ENCODE data around the gene TLE1.
"Not testable (repeated sequence)": the region's sequence is repeated elsewhere in the genome, so short reads cannot be mapped to it uniquely, and the experiment has no call there.

TLE1 gene

DNA sequence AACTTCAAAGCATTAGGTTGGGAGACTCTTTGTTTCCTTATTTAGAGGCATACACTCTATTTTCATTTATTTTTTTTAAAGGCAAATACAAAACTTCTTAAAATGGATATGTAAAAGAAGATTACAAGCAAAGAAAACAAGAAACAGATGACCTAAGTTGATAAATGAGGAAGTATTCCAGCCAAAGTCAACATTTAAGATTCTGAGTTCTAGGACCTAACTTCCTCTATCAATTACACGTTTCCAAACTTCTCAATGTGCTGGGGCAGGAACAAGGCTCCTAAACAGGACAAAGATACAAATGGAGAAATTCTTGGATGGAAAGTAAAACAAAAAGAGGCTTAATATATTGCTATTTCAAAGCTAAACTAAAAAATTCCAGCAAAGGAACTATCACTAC is 89.5 kb downstream of the TLE1 start:
- DNase-seq (ENCODE audit: low spot score), result no peak

DNA sequence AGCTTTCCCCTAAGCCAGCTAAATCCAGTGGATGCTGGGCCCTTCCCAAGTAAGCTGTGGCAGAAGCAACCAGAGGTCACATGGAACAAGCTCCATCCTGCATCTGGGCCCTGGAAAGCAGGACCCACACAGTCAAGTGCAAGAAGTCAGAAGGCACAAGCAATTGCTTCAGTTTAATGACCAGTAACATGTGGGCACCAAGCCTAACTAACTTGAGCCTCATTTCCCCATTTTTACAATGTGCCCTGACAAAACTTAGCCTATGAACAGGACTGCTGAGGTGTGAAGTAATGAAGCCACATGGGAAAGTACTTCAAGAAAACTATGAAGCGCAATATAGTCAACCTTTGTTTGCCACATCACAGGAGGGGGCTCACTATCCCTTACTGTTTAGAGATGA is 90.5 kb downstream of the TLE1 start:
- DNase-seq (ENCODE audit: low spot score), result no peak

DNA sequence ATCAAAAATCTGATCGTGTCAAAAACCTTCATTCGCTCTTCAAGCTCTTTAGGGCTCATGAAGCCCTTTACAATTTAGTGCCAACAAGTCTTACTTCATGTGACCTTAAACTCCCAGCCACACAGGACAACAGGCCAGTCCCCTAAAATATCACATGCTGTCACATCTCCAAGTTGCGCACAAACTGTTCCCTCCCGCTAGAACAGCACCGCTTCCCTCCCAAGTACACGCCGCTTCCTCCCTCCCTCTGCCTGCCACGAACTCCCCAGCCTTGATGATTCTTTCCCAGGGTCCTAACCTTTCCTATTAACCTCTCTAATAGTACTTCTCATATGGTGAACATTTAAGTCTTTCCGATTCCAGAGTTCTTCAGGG is 91.2 kb downstream of the TLE1 start:
- no peak for DNase-seq (ENCODE audit: low spot score)

DNA sequence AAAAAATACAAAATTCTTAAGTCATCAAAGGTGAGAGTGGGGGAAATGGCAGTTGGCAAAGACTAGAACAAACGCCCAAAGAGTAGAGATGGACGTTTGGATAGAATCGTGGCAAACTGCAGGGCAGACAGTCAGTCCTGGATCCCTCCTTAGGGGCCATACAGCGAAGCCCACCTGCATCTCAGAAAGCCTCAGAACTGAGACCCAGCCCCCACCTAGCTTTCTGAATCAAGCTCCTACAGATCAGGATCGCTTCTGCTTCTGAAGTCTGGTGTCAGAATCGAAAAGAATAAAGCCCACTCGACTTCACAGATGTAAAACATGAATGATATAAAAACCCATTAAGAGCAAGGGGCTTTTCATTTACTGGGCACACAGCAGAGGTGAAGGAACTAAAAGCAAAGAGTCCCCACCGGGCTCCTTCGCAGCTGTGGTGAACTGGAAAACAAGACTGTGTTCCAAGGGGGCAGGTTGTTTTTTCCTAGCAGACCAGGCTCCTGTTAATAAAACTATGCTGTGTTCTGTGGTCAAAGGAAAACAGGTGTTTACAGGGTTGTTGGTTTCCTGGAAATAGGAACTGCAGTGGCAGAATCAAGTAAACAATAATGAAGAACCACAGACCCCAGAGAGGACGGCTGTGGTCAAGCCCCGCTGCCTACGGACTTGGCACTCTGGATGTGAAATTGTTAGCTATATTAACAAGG is 91.8 kb downstream of the TLE1 start:
- DNase-seq (ENCODE audit: low spot score), result no peak

DNA sequence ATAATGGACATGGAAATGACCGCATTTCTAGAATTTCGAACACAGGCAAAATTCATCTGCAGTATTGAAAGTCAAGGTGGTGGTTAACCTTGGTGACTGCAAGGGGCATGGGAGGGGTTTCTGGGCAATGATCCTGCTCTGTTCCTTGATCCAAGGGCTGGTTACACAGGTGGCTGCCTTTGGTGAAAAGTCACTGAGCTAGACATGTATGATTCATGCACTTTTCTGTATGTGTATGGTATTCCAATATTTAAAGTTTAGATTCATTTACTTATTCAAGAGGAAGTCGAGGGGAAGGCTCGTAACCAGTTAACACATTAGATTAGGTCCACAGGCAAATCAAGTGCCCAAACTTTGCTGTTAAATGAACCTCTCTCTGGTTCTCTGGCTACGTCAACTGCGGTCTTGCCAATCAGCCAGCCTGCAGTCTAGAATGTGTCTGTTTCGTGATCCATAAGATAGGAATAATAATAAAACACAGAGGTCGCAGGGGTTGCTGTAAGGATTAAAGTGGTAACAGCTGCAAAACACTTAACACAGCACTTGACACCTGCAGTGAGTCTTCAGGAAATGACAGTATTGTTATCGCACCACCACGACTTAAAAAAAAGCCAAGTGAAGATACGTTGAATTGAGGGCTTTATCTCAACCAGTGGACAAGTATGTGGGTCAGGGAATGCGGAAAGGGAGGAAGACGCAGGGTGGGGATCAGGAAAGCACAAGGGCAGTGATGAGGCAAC is 92.5 kb downstream of the TLE1 start:
- DNase-seq (ENCODE audit: low spot score), result no peak

DNA sequence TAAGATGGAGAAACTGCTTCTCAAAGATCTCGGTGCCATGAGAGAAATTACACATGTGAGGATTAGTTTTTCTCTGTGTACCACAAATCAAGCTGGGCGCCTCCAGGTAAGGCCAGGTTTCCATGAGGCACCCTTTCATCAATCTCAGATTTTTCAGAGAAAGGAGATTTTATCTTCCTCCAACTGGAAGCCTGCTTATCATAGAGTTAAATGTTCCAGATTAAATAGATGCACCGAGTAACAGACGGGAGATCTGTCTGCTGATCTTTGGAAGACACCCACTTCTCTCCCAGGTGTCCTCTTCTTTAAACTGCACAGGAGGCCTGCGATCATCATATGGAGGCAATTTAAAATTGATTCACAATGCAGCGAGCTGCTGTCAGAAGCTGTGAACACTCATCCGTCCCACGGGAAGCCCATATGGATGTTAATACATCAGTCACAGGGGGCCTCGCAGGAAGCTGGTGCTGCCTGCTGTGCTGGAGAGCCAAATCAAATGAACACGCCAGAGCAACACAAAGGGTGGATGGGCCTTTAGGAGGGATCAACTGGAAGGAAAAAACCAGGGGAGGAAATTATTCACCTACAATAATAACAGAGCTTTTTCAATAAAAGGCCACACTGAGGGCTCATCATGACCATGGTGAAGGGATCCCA is 93.3 kb downstream of the TLE1 start:
- peak; percentile 42 for DNase-seq (ENCODE audit: low spot score)

DNA sequence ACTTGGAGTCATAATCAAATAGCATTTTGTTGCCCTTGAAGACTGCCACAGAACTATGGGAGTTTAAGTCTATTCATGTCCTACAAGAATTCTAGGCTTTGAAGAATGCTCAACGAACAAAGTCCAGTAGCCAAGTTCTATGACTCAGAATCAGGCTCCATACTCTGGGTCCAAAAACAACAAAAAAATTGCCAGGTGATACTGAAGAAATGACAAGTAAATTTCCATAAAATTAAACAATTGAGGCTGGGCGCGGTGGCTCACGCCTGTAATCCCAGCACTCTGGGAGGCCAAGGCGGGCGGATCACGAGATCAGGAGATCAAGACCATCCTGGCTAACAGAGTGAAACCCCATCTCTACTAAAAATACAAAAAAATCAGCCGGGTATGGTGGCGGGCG is 94.1 kb downstream of the TLE1 start:
- DNase-seq (ENCODE audit: low spot score), result not testable (repeated sequence)

DNA sequence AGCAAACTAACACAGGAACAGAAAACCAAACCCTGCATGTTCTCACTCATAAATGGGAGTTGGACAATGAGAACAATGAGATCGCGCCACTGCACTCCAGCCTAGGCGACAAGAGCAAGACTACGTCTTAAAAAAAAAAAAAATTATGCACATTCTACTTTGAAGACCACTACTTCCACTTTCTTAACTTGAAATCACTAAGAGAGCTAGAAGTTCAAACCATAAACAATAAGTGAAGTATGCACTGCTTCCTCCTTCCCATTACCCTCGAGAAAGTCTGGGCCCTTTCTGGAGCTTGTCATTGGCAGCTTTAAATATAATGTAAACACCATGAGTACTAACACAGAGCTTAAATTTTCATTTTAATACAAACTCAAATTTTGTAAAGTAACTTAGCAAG is 94.9 kb downstream of the TLE1 start:
- no peak for DNase-seq (ENCODE audit: low spot score)

DNA sequence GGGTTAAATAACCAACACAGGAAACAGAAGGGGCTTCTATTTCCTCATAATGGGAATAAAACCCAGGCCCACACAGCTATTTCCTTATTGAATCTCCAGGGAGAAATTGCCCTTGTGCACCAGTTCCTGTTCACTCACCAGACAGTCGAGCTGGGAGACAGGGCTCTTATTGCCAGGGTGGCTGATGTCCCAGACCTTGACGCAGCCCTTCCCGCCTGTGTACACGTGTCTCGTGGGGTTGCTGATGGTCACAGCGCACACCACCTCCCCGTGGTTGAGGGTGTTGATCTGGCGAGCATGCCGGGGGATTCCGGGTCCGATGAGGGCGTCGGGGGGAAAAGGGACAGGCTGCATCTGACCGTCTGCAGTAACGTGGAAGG is 96.5 kb downstream of the TLE1 start:
- peak; percentile 75 for DNase-seq (ENCODE audit: low spot score)

DNA sequence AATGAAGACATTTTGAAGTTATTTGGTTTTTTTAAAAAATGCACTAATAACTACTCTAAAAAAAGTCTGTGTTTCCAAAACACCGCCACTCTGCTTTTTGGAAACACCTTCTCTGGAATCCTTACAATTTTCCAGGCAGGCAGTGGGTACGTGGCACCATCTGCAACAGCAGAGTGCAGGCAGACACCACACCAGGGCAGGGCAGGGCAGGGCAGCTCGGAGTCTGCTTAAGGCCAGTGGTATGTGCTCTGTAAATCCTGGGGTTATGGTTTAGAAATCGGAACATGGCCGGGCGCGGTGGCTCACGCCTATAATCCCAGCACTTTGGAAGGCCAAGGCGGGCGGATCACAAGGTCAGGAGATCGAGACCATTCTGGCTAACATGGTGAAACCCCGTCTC is 97.6 kb downstream of the TLE1 start:
- no peak for DNase-seq (ENCODE audit: low spot score)

DNA sequence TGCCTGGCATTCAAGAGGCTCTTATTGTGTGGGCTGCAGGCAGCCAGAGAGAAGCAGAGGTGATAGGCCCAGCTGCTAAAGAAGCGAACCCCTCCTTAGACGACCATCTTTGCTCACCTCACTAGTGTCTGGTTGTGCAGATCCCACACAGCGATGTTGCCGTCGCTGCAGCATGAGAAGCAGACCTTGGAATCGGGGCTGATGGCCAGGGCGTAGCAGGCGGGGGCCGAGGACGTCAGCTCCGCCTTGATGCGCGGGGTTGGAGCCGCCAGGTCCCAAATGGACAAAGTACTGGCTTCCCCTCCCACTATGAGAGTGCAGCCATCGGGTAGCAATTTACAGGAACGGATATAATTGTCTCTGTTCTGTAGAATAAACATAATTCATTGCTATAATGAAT is 98.7 kb downstream of the TLE1 start:
- no peak for DNase-seq (ENCODE audit: low spot score)

DNA sequence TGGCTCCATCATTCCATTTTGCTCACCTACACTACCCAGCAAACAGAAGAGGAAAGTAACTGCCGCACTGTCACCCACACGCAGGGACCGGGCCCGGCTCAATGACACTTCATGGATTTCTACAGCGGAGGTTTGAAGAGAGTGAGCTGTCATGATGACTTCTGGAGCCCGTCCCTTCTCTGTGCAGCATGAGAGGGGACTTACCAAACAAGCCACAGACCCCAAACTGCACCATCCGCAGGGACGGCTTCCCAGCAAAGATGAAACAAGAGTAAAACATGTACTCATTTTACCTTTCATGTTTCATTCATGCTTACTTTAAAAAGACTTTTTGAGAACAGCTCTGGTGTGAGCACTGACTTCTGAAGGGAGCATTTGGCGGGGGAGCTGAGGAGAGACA is 99.5 kb downstream of the TLE1 start:
- no peak for DNase-seq (ENCODE audit: low spot score)

DNA sequence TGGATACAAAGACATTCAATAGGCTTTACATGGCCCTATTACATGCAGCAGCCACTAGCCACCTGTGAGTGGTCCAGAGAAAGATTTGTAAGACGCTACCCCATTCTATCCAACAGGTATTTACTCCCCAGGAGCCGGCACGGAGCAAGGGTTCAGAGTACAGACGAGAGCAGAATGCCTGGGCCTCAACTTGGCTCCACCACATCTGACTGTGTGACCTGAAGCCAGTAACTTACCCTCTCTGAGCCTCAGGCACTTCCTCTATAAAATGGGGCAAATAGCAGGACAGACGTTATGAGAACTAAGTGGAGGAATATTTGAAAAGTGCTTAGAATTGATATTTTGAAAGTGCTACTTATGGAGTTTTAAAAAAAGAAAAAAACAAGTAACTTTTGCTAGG is 100.0 kb downstream of the TLE1 start:
- no peak for DNase-seq (ENCODE audit: low spot score)

DNA sequence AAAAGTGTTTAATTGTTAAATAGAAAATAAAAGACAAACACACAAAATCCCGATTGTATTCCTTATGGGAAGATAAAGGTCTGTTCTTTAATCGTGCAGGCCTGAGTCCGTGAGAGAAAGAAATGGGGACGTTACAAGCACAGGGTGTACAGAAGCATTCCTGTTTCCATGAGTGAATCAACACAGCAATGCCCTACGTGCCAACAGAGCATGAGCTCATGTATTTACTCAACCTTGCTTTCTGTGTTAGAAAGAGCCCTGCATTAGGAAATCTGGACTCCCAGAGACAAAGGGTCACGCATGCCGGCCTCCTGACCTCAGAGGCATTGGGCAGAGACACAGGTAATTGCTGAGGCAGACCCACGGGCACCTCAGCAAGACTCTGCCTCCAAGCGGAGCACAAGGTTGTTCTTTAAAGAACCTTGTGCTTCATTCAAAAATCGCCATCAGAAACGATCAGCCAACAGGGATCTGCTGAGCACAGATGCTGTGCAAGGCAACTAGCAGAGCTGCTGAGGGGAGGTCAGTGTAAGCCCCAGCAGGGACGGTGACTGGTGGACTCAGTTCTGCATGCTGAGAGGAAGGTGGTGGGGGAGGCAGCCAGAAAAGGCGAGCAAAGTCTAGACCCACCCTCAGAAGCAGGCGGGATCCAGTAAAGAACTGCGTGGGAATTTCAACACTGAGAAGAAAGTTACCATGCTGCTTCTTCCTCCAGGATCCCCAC is 101.0 kb downstream of the TLE1 start:
- DNase-seq (ENCODE audit: low spot score), result peak; percentile 51

DNA sequence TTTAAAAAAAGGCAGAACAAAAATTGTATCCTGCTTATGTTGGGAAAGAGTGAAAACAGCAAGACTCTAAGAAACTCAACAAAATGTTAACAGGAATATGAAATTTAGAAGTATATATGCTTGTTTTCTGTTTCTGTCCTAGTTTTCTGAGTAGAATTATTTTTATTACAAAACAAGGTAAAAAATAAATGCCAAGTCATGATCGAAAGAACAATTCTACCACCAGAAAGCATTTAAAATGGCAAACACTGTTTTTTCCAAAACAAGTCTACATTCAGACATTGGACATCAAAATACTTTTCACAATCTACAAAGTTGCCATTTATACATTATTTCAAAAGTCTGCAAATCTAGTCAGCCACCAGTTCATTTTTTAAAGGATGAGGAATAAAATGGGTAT is 102.6 kb downstream of the TLE1 start:
- no peak for DNase-seq (ENCODE audit: low spot score)

DNA sequence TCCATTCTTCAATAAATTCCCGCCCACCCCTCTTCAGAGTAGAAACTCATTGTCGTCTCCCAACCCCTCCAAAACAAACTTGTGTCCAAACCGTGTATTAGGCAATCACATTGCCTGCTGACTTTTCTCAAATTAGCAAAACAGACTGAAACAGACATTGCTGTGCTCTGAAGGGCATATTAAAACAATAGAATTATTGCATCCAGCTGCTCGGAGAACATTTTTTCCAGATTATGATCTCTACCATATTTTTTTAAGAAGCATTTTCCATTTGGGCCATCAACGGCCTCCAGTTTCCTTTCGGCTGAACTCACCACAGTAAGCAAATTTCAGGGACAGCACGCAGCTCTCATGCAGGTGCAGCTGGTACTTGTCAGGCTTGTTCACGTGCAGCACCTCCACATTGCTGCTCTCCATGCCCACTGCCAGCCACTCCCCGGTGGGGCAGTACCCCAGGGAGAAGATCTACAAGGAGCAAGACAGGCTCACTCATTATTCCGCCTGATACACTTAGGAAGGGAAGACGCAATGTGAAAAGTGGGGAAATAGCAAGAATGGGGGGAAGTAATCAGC is 104.1 kb downstream of the TLE1 start:
- DNase-seq (ENCODE audit: low spot score), result no peak

DNA sequence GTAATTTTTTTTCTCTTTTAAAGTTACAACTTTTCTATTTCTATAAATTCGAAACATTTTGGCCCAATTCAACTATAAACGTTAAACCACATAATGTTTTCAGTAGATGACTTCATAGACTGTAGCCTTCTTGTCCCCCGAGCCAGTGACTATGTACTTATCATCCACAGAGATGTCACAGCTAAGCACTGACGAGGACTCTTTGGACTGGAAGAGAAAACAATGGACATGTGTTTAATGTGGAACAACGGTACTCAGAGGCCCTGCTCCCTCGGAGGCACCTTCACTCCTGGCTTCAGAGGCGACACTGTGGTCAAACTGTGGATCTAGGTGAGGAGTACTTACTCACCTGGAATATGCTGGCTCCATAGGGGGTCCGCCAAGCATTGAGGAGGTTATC is 105.2 kb downstream of the TLE1 start:
- DNase-seq (ENCODE audit: low spot score), result no peak

DNA sequence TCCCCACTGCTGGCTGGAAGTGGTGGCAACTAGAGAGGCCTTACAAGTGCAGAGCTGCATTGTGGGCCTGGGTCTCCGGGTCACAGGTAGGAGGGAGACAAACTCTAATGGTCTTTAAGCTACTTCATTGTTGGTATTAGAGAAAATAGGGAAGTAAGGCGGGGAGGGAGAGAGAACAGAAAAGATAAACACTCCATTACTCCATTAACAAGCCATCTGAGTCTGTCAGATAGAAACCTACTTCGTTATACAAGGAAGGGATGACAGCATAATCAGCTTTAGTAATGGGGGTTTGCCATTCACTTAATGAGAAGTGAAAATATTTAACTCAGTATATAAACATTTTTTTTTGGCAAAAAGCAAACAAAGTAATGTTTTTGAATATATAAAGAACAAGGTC is 107.4 kb downstream of the TLE1 start:
- no peak for DNase-seq (ENCODE audit: low spot score)

DNA sequence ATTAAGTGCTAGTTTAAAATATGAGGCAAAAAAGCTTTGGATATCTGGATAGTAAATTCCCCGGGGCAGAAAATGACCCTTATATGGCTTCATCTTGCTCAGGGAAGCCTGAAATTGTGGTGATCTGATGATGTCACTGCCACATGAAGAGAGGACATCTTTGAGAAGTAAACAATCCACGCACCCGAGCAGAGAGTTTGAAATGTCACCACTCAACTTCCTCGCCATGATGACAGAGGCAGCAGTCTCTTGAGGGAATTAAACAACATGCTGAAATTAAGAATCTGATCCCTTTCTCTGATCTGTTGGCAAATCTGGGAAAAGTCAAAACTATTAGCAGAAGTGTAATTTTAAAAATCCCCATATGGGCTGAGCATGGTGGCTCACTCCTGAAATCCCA is 110.0 kb downstream of the TLE1 start:
- no peak for DNase-seq (ENCODE audit: low spot score)

DNA sequence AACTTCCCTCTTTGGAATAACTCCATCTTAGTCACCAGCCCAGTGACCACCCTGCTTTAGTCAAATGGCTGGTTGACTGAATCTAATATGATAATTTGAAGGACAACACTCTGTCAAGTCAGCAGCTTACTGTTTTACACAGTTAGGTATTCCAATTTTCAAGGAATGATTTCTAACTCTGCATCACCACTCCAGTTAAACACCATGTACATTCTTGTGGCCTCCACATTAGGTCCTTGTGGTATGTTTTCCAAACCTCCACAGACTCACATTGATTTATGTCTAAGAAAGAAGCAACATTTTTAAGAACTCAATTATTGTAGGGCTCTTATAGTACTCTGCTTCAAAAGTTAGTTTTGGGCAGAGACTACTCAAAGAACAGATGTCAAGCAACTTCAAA is 110.7 kb downstream of the TLE1 start:
- no peak for DNase-seq (ENCODE audit: low spot score)

DNA sequence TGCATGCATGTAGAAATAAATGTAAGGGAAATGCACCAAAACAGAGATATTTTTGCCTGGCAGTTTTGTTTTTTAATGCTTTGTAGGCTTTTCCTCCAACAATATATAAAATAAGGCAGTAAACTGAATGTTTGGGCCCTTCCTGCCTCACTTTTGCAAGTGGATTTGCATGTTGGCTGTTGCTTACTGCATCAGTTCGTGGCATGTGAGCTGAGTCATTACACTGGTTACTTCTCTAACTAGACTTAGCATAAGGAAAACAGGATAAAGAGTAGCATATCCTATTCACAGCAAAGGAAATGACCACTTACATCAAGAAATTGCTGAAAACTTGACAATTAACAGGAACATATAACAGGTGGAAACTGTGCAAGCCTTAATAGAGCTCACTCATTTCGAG is 113.4 kb downstream of the TLE1 start:
- DNase-seq (ENCODE audit: low spot score), result no peak

DNA sequence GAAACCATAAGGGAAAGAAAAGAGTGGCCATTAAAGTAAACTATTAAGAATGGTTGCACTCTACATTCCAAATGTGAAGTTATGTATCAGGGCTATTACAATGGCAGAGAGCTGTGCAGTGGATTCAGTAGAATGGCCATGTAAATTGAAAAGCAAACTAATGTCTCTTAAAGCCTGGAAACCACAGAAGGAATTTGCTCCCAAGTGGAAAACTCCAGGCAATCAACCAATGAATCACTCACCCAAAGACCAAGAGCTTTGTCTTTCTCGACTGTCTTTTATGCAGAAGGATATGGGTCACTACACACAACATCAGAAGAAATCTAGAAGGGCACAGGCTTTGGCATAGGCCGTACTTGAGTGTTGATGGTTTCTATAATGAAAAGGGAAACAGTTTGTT is 114.9 kb downstream of the TLE1 start:
- DNase-seq (ENCODE audit: low spot score), result no peak
